GM18858 (cell line): ENCODE data around the gene NBR1.
A peak's percentile ranks its signal among the peaks of the same experiment; 100 is the strongest.
"Not testable (repeated sequence)": the region's sequence is repeated elsewhere in the genome, so short reads cannot be mapped to it uniquely, and the experiment has no call there.

Experiments used
- ATAC-seq: cut with Tn5 transposase; IDR thresholded peaks from one replicate; pipeline ENCODE4 v1.9.1; 2021; ENCODE audit not compliant: unreplicated experiment

Gene NBR1, protein sequence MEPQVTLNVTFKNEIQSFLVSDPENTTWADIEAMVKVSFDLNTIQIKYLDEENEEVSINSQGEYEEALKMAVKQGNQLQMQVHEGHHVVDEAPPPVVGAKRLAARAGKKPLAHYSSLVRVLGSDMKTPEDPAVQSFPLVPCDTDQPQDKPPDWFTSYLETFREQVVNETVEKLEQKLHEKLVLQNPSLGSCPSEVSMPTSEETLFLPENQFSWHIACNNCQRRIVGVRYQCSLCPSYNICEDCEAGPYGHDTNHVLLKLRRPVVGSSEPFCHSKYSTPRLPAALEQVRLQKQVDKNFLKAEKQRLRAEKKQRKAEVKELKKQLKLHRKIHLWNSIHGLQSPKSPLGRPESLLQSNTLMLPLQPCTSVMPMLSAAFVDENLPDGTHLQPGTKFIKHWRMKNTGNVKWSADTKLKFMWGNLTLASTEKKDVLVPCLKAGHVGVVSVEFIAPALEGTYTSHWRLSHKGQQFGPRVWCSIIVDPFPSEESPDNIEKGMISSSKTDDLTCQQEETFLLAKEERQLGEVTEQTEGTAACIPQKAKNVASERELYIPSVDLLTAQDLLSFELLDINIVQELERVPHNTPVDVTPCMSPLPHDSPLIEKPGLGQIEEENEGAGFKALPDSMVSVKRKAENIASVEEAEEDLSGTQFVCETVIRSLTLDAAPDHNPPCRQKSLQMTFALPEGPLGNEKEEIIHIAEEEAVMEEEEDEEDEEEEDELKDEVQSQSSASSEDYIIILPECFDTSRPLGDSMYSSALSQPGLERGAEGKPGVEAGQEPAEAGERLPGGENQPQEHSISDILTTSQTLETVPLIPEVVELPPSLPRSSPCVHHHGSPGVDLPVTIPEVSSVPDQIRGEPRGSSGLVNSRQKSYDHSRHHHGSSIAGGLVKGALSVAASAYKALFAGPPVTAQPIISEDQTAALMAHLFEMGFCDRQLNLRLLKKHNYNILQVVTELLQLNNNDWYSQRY

DNA sequence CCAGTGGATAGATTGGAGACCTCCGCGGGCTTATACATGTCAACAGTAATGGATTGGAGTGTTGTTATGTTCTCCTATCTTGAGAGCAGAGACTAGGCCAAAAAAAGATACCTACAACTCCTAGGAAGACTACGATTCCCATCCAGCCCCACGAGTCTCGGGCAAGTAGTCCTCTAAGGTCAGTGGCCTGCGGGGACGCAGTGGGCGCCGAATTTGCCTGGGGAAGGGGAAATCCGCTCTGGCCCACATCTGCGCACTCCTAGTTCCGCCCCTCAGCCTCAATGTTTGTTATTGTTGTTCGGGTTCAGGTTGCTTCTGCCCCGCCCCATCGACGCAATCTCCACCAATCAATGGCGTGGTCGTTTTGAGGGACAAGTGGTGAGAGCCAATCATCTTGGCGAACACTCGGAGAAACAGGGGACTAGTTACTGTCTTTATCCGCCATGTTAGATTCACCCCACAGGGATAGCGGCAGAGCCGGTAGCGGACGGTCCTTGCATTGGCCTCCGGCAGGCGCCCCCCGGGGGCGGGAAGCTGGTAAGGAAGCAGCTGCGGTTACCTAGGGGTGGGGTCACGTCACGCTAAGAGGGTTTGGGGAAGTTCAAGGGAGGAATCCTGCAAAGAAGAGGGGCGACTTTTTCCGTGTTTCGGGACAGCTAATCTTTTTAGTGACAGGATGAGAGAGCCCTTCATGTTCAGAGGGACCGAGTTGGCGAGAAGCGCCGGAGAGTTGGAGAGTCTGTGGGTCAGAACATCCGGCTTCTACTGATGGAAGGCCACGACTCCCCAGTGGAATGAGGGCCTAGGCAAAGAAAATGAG, at the start of gene NBR1:
NBR1 (plus strand) TSS at position 449 of the 820 bp plus-strand sequence. CDS start 4,586 bp downstream, outside the sequence.
- ATAC-seq = peak; percentile 53

DNA sequence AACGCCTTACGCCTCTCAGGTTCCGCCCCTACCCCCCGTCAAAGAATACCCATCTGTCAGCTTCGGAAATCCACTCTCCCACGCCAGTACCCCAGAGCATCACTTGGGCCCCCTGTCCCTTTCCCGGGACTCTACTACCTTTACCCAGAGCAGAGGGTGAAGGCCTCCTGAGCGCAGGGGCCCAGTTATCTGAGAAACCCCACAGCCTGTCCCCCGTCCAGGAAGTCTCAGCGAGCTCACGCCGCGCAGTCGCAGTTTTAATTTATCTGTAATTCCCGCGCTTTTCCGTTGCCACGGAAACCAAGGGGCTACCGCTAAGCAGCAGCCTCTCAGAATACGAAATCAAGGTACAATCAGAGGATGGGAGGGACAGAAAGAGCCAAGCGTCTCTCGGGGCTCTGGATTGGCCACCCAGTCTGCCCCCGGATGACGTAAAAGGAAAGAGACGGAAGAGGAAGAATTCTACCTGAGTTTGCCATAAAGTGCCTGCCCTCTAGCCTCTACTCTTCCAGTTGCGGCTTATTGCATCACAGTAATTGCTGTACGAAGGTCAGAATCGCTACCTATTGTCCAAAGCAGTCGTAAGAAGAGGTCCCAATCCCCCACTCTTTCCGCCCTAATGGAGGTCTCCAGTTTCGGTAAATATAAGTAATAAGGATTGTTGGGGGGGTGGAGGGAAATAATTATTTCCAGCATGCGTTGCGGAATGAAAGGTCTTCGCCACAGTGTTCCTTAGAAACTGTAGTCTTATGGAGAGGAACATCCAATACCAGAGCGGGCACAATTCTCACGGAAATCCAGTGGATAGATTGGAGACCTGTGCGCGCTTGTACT, 45.7 kb upstream of the NBR1 start, which contains the start of gene BRCA1:
BRCA1 (minus strand) TSS at position 232 of the 834 bp plus-strand sequence. CDS start 1,268 bp downstream, outside the sequence.
- ATAC-seq = peak; percentile 91

DNA sequence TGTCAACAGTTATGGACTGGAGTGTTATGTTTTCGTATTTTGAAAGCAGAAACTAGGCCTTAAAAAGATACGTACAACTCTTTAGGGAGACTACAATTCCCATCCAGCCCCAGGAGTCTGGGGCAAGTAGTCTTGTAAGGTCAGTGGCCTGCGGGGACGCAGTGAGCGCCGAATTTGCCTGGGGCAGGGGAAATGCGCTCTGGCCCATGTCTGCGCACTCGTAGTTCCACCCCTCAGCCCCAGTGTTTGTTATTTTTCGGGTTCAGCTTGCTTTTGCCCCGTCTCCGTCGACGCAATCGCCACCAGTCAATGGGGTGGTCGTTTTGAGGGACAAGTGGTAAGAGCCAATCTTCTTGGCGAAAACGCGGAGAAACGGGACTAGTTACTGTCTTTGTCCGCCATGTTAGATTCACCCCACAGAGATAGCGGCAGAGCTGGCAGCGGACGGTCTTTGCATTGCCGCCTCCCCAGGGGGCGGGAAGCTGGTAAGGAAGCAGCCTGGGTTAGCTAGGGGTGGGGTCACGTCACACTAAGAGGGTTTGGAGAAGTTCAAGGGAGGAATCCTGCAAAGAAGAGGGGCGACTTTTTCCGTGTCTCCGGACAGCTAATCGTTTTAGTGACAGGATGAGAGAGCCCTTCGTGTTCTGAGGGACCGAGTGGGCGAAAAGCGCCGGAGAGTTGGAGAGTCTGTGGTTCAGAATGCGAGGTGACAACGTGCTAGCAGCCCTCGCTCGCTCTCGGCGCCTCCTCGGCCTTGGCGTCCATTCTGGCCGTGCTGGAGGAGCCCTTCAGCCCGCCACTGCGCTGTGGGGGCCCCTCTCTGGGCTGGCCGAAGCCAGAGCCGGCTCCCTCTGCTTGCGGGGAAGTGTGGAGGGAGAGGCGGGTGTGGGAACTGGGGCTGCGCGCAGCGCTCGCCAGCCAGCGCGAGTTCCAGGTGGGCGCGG, 44.8 kb upstream of the NBR1 start:
- ATAC-seq = no peak

DNA sequence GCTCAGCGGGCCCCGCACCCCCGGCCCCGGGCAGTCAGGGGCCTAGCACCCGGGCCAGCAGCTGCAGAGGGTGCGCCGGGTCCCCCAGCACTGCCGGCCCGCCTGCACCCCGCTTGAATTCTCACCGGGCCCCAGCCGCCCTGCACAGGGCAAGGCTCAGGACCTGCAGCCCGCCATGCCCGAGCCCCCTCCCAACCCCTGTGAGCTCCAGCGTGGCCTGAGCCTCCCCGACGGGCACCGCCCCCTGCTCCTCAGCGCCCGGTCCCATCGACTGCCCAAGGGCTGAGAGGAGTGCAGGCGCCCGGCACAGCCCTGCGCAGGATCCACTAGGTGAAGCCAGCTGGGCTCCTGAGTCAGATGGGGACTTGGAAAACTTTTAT, 44.1 kb upstream of the NBR1 start:
- ATAC-seq = no peak

DNA sequence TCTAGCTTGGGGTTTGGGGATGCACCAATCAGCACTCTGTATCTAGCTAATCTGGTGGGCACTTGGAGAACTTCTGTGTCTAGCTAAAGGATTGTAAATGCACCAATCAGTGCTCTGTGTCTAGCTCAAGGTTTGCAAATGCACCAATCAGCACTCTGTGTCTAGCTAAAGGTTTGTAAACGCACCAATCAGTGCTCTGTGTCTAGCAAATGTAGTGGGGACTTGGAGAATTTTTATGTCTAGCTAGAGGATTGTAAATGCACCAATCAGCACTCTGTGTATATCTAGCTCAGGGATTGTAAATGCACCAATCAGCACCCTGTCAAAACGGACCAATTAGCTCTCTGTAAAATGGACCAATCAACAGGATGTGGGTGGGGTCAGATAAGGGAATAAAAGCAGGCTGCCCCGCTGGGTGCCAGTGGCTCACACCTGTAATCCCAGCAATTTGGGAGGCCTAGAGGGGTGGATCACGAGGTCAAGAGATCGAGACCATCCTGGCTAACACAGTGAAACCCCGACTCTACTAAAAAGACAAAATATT, 43.6 kb upstream of the NBR1 start:
- not testable (repeated sequence) for ATAC-seq

DNA sequence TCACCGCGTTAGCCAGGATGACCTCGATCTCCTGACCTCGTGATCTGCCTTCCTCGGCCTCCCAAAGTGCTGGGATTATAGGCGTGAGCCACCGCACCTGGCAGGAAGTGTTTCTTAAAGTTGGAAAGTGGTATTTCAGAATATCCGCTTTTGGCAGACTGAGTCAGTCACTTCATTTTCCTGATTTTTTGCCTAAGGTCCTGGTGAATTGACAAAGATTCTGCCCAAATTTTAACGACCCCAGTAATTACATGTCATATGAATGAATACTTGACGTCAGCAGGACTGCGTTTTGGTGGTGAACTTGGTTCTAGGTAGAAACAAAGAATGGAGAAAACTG, 41.4 kb upstream of the NBR1 start:
- ATAC-seq = no peak

DNA sequence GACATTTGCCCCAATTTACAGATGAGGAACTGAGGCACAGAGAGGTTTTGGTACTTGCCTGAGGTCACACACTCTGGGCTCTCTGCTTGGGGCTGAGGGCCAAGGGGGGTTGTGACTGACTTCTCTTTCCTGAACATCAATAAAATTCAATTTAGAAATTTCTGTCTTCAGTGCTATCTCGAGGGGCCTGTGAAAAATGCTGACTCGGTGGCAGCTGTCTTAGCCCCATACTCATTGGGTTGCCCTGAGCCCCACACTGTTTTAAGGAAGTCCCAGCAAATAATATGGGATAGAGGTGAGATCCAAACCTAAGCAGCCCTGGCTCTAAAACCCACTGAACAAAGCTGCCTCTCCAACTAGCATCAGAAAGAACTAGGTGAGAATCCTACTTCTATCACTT, 38.9 kb upstream of the NBR1 start:
- no peak for ATAC-seq

DNA sequence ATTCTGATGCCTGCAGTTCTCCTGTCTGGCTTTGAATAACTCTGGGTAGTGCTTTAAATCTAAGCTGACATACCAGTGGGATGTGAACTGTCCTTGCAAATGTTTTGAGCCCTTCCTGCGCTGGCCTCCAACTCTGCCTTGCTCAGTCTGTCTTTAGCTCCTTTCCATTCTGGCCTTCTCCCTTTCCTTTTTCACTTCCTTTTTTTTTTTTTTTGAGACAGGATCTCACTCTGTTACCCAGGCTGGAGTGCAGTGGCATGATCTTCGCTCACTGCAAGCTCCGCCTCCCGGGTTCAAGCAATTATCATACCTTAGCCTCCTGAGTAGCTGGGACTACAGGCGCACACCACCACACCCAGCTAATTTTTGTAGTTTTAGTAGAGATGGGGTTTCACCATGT, 37.6 kb upstream of the NBR1 start:
- ATAC-seq = not testable (repeated sequence)

DNA sequence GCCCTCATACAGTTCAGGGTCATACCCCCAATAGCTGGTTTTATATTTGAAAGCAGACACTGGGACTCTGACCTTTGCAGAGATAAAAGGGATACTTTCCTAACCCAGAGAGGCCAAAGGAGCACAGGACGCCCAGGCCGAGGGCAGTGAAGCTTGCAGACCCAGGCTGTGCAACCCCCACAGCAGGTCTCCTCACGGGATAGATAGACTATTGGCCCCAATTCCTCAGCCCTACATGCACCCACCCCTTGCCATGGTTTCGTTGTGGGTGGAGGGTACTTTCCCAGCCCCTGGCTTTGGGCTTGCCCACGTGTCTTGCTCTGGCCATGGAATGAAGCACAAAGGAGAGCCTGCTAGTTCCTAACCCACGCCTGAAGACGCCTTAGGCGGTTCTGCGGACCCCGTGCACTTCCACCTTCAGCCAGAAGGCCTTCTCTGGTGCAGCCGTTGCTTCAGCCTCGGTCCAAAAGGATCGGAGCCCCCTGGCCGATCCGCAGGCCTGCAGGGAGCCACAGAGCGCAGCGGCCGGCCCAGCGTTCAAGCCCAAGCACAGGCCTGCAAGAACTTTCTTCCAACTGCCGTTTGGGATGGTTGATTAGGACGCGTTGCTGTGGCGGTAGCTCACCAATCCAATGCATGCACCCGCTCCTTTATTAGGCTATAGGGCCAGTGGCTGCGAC, 36.1 kb upstream of the NBR1 start:
- ATAC-seq = no peak

DNA sequence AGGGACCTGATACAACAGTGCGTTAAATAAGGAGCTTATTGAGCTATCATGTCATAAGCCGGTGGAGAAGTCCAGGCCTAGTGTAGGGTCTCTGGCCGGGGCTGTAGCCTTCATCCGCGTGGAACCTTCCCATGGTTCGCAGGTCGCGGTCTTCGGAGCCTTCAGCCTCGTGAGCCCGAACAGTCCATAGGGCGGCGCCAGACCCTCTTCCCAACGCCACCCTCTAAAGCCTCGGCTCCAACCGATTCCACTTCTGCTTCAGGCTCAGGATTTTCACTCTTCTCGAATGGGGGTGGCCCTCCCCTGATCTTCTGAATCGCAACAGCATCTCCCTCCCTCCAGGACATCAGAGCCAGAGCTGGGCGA, 35.6 kb upstream of the NBR1 start:
- ATAC-seq = no peak

DNA sequence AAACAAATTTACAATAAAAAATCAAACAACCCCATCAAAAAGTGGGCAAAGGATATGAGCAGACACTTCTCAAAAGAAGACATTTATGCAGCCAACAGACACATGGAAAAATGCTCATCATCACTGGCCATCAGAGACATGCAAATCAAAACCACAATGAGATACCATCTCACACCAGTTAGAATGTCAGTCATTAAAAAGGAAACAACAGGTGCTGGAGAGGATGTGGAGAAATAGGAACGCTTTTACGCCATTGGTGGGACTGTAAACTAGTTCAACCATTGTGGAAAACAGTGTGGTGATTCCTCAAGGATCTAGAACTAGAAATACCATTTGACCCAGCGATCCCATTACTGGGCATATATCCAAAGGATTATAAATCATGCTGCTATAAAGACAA, 34.4 kb upstream of the NBR1 start:
- ATAC-seq = not testable (repeated sequence)

DNA sequence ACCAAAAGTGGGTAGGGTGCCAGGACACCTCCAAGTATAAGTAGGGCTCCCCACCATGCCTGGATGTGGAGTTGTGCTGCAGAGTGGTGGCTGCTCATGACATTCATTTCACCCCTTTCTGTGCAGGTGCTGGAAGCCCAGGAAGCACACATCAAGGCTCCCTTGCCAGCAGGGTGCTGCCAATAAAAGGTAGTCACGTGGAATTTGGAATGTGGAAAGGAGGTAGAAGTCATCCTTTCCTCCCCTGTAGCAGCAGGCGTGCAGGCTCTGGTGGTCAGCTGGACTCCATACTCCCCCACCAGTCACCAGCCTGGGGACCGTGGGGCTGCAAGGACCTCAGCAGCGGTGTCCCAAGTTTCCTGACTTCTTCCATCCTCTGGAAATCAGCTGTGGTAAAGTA, 32.5 kb upstream of the NBR1 start:
- not testable (repeated sequence) for ATAC-seq

DNA sequence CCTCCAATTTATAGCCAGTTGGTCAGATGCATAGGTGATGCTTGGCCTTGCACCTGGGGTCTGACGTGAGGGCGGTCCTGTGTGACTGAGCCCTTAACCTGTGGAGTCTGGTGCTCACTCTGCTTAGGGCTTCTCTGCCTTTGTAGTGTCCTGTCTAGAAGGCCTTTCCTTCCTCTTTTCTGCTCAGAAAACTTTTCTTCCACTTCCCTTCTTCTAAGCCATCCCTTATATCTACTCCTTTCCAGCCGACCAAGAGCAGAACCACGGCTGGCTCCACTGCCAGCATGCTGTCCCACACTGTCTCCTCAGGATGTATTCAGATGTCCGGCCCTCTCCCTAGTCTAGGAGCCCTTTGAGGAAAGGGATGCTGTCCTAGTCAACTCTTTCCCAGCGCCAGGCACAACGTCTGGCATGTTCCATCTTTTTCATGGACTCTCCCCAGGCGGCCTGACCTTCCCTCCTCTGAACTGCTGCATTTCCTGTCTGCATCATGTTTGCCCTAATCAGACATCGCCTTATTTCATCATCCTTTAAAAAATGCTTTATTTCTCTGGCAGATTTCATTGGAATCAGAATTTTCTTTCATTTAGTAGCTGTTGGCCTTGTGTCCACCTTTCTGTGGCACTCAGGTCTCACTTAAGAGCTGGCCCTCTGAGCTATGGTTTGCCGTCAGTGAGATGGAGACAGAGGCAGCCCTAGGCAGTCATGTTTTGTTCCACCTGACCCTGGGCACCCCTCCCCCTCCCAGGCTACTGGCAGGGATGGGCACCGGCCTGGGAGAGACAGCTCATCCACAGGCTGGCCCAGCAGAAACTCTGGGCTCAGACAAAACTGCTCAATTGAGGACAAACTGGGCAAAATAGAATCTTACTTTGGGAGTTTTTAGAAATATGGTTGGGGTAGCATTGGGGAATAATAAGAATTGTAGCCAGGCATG, 30.4 kb upstream of the NBR1 start:
- no peak for ATAC-seq

DNA sequence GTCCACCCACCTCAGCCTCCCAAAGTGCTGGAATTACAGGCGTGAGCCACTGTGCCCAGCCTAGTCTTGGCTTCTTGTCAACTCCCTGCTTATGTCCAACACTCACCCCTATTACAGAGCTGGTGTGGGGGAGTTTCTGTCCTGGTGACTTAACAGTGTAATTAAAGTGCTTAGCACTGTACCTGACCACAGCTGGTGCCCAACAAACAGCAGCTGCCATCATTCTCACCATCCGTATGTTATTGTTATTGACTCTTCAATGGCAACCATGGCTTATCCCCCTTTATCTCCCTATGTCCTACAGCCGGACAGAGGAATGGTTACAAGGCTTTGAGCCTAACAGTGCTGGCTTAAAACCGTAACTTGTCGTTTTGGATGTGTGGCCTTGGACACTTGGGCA, 28.9 kb upstream of the NBR1 start:
- ATAC-seq = no peak

DNA sequence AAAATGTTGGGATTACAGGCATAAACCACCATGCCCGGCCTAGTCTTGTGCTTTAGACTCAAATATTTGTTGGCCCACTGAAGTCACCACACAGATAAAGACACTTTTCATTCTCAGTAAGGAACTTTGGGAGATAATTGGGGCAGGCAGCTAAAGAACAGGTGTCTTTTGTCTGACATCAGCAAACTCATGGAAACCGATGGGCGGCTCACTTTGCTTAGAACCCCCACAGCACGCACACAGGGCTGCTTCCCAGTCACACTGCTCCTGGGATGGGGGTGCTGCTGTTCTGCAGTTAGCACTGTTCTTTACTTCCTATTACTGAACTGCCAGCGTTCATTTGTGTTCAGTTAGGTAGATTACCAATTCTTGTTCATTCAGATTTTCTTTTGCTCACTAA, 27.8 kb upstream of the NBR1 start:
- no peak for ATAC-seq

DNA sequence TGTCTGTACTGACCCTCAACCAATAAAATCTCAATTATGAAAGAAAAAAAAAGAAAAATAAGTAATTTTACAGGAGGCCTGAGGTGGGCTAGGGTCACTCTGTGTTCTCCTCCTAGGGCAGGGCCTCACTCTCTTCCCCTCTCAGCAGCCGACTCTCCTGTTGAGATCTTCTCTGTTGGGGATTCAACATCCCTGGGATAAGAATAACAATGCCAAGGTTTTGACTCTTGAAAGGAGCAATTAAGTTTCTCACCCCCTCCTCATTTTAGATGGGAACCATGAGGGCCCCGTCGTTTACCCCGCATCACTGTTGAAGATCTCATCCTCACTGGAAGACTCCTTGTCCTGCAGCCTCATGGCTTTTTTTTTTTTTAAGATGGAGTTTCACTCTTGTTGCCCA, 24.4 kb upstream of the NBR1 start:
- ATAC-seq = no peak

DNA sequence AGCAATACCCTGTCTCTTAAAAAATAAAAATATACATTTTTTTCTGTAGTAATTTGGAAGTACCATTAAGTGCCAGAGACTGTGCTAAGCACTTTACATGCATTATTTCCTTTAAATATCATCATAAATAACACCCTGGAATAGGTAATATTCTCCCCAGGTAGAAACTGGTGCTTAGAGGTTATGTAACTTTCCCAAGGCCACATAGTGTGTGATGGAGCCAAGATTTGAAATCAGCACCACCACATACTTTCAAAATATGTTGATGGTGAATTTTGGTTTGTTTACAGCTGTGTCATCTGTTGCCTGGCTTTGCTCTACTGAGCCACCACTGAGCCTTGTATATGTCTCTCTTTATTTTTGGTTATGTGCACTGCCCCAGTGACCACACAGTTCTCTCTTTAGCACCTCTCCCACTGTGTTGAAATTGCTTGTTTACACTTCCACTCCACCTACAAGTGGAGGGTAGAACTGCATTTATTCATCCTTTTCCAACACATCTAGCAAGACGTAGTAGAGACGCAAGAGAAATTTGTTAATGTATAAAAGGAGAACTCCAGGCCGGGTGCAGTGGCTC, 19.0 kb upstream of the NBR1 start:
- no peak for ATAC-seq
